OCI-LY1 (cell line): ENCODE data around the gene CXCR5.

Experiments used
- H2AFZ ChIP-seq: fragments of 200-600 bp; sonication (generic), shearing (Covaris generic); 2 replicates; pipeline ENCODE4 v1.6.0; 2014; ENCODE audit warnings: antibody characterized with exemption, mild to moderate bottlenecking, low read length
- H3F3A ChIP-seq: fragments of 200-600 bp; sonication (generic), shearing (Covaris generic); 2 replicates; pipeline ENCODE4 v1.6.0; 2014; ENCODE audit warnings: mild to moderate bottlenecking, antibody characterized with exemption, low read length, moderate library complexity; ENCODE audit not compliant: insufficient read depth
- H3K27ac ChIP-seq: fragments of 200-600 bp; sonication (generic); 2 replicates; pipeline ENCODE4 v1.5.1; 2014; ENCODE audit warnings: low read length, mixed run types, mild to moderate bottlenecking, low read depth; ENCODE audit not compliant: poor library complexity, severe bottlenecking
- H3K27me3 ChIP-seq: fragments of 200-600 bp; sonication (generic); 2 replicates; pipeline ENCODE4 v1.6.0; 2014; ENCODE audit warnings: antibody characterized with exemption, mild to moderate bottlenecking, low read length, moderate library complexity; ENCODE audit not compliant: insufficient read depth
- H3K36me3 ChIP-seq: fragments of 200-600 bp; sonication (generic); 2 replicates; pipeline ENCODE4 v1.6.1; 2014; ENCODE audit warnings: mild to moderate bottlenecking, antibody characterized with exemption, low read length, moderate library complexity, mixed read lengths; ENCODE audit not compliant: insufficient read depth
- H3K4me1 ChIP-seq: fragments of 200-600 bp; sonication (generic); 2 replicates; pipeline ENCODE4 v1.5.1; 2014; ENCODE audit warnings: mild to moderate bottlenecking, low read length, moderate library complexity; ENCODE audit not compliant: insufficient read depth, severe bottlenecking
- H3K4me2 ChIP-seq: fragments of 200-600 bp; sonication (generic), shearing (Covaris generic); 2 replicates; pipeline ENCODE4 v1.6.1; 2014; ENCODE audit warnings: low read length
- H3K4me3 ChIP-seq: fragments of 200-600 bp; sonication (generic); 2 replicates; pipeline ENCODE4 v1.5.1; 2014; ENCODE audit warnings: low read length, low read depth, mild to moderate bottlenecking, mixed read lengths; ENCODE audit not compliant: poor library complexity, severe bottlenecking
- H3K79me2 ChIP-seq: fragments of 200-600 bp; shearing (Covaris generic); 2 replicates; pipeline ENCODE4 v1.6.1; 2016; ENCODE audit warnings: mixed run types, low read length, mixed read lengths; ENCODE audit not compliant: insufficient read depth
- H3K9ac ChIP-seq: fragments of 200-600 bp; sonication (generic), shearing (Covaris generic); 2 replicates; pipeline ENCODE4 v1.6.1; 2014; ENCODE audit warnings: mild to moderate bottlenecking, low read length, mixed read lengths
- H3K9me2 ChIP-seq: fragments of 200-600 bp; sonication (generic), shearing (Covaris generic); 2 replicates; pipeline ENCODE4 v1.6.1; 2014; ENCODE audit warnings: low read depth, mild to moderate bottlenecking, low read length, mixed read lengths
- H3K9me3 ChIP-seq: fragments of 200-600 bp; shearing (Covaris generic); 2 replicates; pipeline ENCODE4 v1.6.1; 2014; ENCODE audit warnings: low read length, mixed read lengths
- H4K20me1 ChIP-seq: fragments of 200-600 bp; sonication (generic), shearing (Covaris generic); 2 replicates; pipeline ENCODE4 v1.6.0; 2016; ENCODE audit warnings: mild to moderate bottlenecking, low read length; ENCODE audit not compliant: insufficient read depth
- CTCF ChIP-seq: fragments of 200-600 bp; sonication (generic), shearing (Covaris generic); IDR thresholded peaks from 2 replicates; pipeline ENCODE4 v1.5.1; 2017; ENCODE audit warnings: mild to moderate bottlenecking, antibody characterized with exemption, low read length, moderate library complexity, mixed read lengths
- EZH2 ChIP-seq: fragments of 200-600 bp; sonication (generic), shearing (Covaris generic); IDR thresholded peaks from 2 replicates; pipeline ENCODE4 v1.8.0; 2017; ENCODE audit warnings: borderline replicate concordance, mixed run types, mild to moderate bottlenecking, antibody characterized with exemption, low read length, moderate library complexity, mixed read lengths

Gene CXCR5

DNA sequence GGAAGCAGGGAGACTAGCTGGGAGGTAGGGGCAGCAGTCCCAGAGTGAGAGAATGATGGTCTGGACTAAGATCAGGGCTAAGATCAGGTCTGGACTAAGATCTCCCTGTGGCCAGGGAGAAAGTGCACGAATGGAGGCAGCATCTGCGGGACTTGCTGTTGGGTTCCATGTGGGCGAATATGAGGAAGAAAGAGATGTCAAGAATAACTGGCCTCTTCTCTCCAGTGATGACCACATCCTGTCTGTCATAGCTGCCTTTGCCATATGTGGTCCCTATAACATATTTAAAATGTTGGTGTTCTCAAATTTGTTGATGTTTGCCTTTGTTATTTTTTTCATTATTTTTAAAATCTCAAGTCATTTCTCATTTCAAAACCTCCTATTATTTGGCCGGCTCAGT lies 27.4 kb upstream of the CXCR5 start:
- Histone ChIP-seq H3K4me1 (peaks cover 61% of the 10 kb centered on the region), H3K9ac (no peak overlapping the region), H3K4me2 (no peak overlapping the region), H3K36me3 (no peaks in the 10 kb centered on the region), H3K4me3 (no peak overlapping the region), H4K20me1 (no peaks in the 10 kb centered on the region), H3K9me2 (no peaks in the 10 kb centered on the region), H3K9me3 (no peaks in the 10 kb centered on the region), H3K79me2 (no peaks in the 10 kb centered on the region), H3F3A (0 out of 2 replicates have a peak, but pooled peaks cover 4% of the 10 kb centered on the region), H3K27ac (peak overlapping the region; percentile 79), H2AFZ (no peak overlapping the region), H3K27me3 (no peaks in the 10 kb centered on the region)
- TF ChIP-seq CTCF (no peak), EZH2 (no peak)

- Histone ChIP-seq H2AFZ (no peak overlapping the region), H3K79me2 (no peaks in the 10 kb centered on the region), H3K4me1 (peaks cover 51% of the 10 kb centered on the region), H3K36me3 (no peaks in the 10 kb centered on the region), H3F3A (0 out of 2 replicates have a peak, but pooled peaks cover 4% of the 10 kb centered on the region), H3K9ac (no peak overlapping the region), H3K9me3 (no peaks in the 10 kb centered on the region), H3K4me2 (no peak overlapping the region; the same call in 1 of the 2 replicates), H3K4me3 (no peak overlapping the region), H3K27ac (peak overlapping the region; percentile 74), H4K20me1 (no peaks in the 10 kb centered on the region), H3K27me3 (no peaks in the 10 kb centered on the region), H3K9me2 (no peaks in the 10 kb centered on the region)
- TF ChIP-seq EZH2: no peak
- TF ChIP-seq CTCF: no peak
These were observed 26.3 kb upstream of the CXCR5 start for GRCh38 chr11:118857385-118857784.

GRCh38 chr11:118859973-118860372 lies 23.7 kb upstream of the CXCR5 start:
- Histone ChIP-seq H3K4me2 (no peak overlapping the region), H3K27ac (peak overlapping the region; percentile 85), H3K9me3 (no peaks in the 10 kb centered on the region), H2AFZ (no peak overlapping the region), H3F3A (0 out of 2 replicates have a peak, but pooled peaks cover 4% of the 10 kb centered on the region), H4K20me1 (no peaks in the 10 kb centered on the region), H3K27me3 (no peaks in the 10 kb centered on the region), H3K36me3 (no peaks in the 10 kb centered on the region), H3K9me2 (no peaks in the 10 kb centered on the region), H3K4me1 (peaks cover 39% of the 10 kb centered on the region), H3K4me3 (no peak overlapping the region), H3K9ac (peak overlapping the region; percentile 41; the same call in 1 of the 2 replicates), H3K79me2 (no peaks in the 10 kb centered on the region)
- TF ChIP-seq EZH2 (no peak), CTCF (no peak)
